ENCODE results near the gene EXD3. TPM values are rescaled to one million over a fixed set of nuclear protein-coding genes. Genes with fewer than 3 reads are reported as not detected.

The EXD3 gene
- total RNA-seq, 5 donors from 2014 or later (not counting 1 experiment from before 2014, with no cell fraction given), result 18.5 to 43.8 (median 38.0) TPM

GRCh38 chr9:137375321-137376058 is 47.5 kb downstream of the EXD3 start:
- ATAC-seq (replicated peaks in 1 of 4), result no peak
- Mint-ChIP-seq H3K36me3 (peaks cover 5% of the 10 kb centered on the region), H3K4me1 (no peaks in the 10 kb centered on the region), H3K27me3 (no peaks in the 10 kb centered on the region), H3K9me3 (no peaks in the 10 kb centered on the region), H3K27ac (no peak overlapping the region), H3K4me3 (no peak overlapping the region)
- Histone ChIP-seq H3K4me3 (ENCODE audit: control insufficient read depth in 1 of 2, extremely low read depth in 1 of 2, low read length in 1 of 2) (no peak overlapping the region), H3K4me1 (ENCODE audit: control insufficient read depth in 1 of 2, extremely low read depth in 1 of 2, insufficient read depth in 2 of 2, low read length in 2 of 2) (no peaks in the 10 kb centered on the region), H3K9me3 (no peaks in the 10 kb centered on the region), H3K27me3 (replicated peaks in 1 of 2; ENCODE audit: control insufficient read depth in 2 of 2, extremely low read depth in 1 of 2, insufficient read depth in 2 of 2, low read length in 1 of 2) (no peaks in the 10 kb centered on the region), H3K36me3 (ENCODE audit: control insufficient read depth in 2 of 2, extremely low read depth in 1 of 2, insufficient read depth in 1 of 2, low read length in 1 of 2) (no peaks in the 10 kb centered on the region), H3K27ac (ENCODE audit: low read length) (no peak overlapping the region)
- 100% methylated on average over 3 of the region's 11 CpGs for WGBS (ENCODE audit: insufficient coverage)
- POLR2A ChIA-PET, result no interaction called here
- DNase-seq, result no peak
- CTCF ChIA-PET, result no interaction called here

- H3K9me3 Mint-ChIP-seq, result no peaks in the 10 kb centered on the region
- ChIA-PET POLR2A (no interaction called here), CTCF (no interaction called here)
- Histone ChIP-seq H3K9me3 (no peaks in the 10 kb centered on the region), H3K4me3 (ENCODE audit: control insufficient read depth in 1 of 2, extremely low read depth in 1 of 2, low read length in 1 of 2) (no peak overlapping the region), H3K27ac (ENCODE audit: low read length) (no peak overlapping the region), H3K27me3 (replicated peaks in 1 of 2; ENCODE audit: control insufficient read depth in 2 of 2, extremely low read depth in 1 of 2, insufficient read depth in 2 of 2, low read length in 1 of 2) (no peaks in the 10 kb centered on the region), H3K36me3 (ENCODE audit: control insufficient read depth in 2 of 2, extremely low read depth in 1 of 2, insufficient read depth in 1 of 2, low read length in 1 of 2) (no peaks in the 10 kb centered on the region), H3K4me1 (ENCODE audit: control insufficient read depth in 1 of 2, extremely low read depth in 1 of 2, insufficient read depth in 2 of 2, low read length in 2 of 2) (no peaks in the 10 kb centered on the region)
- H3K4me1 Mint-ChIP-seq, result no peaks in the 10 kb centered on the region
- no peak overlapping the region for H3K27ac Mint-ChIP-seq
- H3K4me3 Mint-ChIP-seq, result no peak overlapping the region
- ATAC-seq (replicated peaks in 1 of 4), result no peak
- peaks cover 5% of the 10 kb centered on the region for H3K36me3 Mint-ChIP-seq
- H3K27me3 Mint-ChIP-seq, result no peaks in the 10 kb centered on the region
- DNase-seq, result no peak
- 96% methylated on average over 31 of the region's 37 CpGs for WGBS (ENCODE audit: insufficient coverage)
Measured at GRCh38 chr9:137374131-137374845, 48.7 kb downstream of the EXD3 start.

- ATAC-seq (replicated peaks in 1 of 4), result no peak
- Mint-ChIP-seq H3K4me3 (no peak overlapping the region), H3K27me3 (no peaks in the 10 kb centered on the region), H3K4me1 (no peaks in the 10 kb centered on the region), H3K36me3 (peaks cover 5% of the 10 kb centered on the region), H3K27ac (no peak overlapping the region), H3K9me3 (no peaks in the 10 kb centered on the region)
- no peaks in the 10 kb centered on the region for H3K9me3 ChIP-seq
- CTCF ChIA-PET, result no interaction called here
- no peak overlapping the region for H3K27ac ChIP-seq (ENCODE audit: low read length)
- H3K27me3 ChIP-seq (replicated peaks in 1 of 2; ENCODE audit: control insufficient read depth in 2 of 2, extremely low read depth in 1 of 2, insufficient read depth in 2 of 2, low read length in 1 of 2), result no peaks in the 10 kb centered on the region
- no peaks in the 10 kb centered on the region for H3K36me3 ChIP-seq (ENCODE audit: control insufficient read depth in 2 of 2, extremely low read depth in 1 of 2, insufficient read depth in 1 of 2, low read length in 1 of 2)
- H3K4me3 ChIP-seq (ENCODE audit: control insufficient read depth in 1 of 2, extremely low read depth in 1 of 2, low read length in 1 of 2), result no peak overlapping the region
- no peak for DNase-seq
- POLR2A ChIA-PET, result no interaction called here
- no peaks in the 10 kb centered on the region for H3K4me1 ChIP-seq (ENCODE audit: control insufficient read depth in 1 of 2, extremely low read depth in 1 of 2, insufficient read depth in 2 of 2, low read length in 2 of 2)
- WGBS (ENCODE audit: insufficient coverage), result 93% methylated on average over 16 of the region's 16 CpGs
Measured at GRCh38 chr9:137373611-137373980, 49.4 kb downstream of the EXD3 start.

- ATAC-seq (replicated peaks in 1 of 4) (no peak), DNase-seq (no peak)
- Mint-ChIP-seq H3K4me1 (no peaks in the 10 kb centered on the region), H3K27ac (no peak overlapping the region), H3K27me3 (no peaks in the 10 kb centered on the region), H3K36me3 (peaks cover 5% of the 10 kb centered on the region), H3K4me3 (no peak overlapping the region), H3K9me3 (no peaks in the 10 kb centered on the region)
- Histone ChIP-seq H3K4me1 (ENCODE audit: control insufficient read depth in 1 of 2, extremely low read depth in 1 of 2, insufficient read depth in 2 of 2, low read length in 2 of 2) (no peaks in the 10 kb centered on the region), H3K27ac (ENCODE audit: low read length) (no peak overlapping the region), H3K36me3 (ENCODE audit: control insufficient read depth in 2 of 2, extremely low read depth in 1 of 2, insufficient read depth in 1 of 2, low read length in 1 of 2) (no peaks in the 10 kb centered on the region), H3K9me3 (no peaks in the 10 kb centered on the region), H3K4me3 (ENCODE audit: control insufficient read depth in 1 of 2, extremely low read depth in 1 of 2, low read length in 1 of 2) (no peak overlapping the region), H3K27me3 (replicated peaks in 1 of 2; ENCODE audit: control insufficient read depth in 2 of 2, extremely low read depth in 1 of 2, insufficient read depth in 2 of 2, low read length in 1 of 2) (no peaks in the 10 kb centered on the region)
- POLR2A ChIA-PET, result no interaction called here
- CTCF ChIA-PET, result no interaction called here
- WGBS (ENCODE audit: insufficient coverage), result 90% methylated on average over 34 of the region's 37 CpGs
Measured at GRCh38 chr9:137372693-137373610, 50.0 kb downstream of the EXD3 start.

- Histone ChIP-seq H3K27ac (ENCODE audit: low read length) (no peak overlapping the region), H3K4me3 (ENCODE audit: control insufficient read depth in 1 of 2, extremely low read depth in 1 of 2, low read length in 1 of 2) (no peak overlapping the region), H3K36me3 (ENCODE audit: control insufficient read depth in 2 of 2, extremely low read depth in 1 of 2, insufficient read depth in 1 of 2, low read length in 1 of 2) (no peaks in the 10 kb centered on the region), H3K27me3 (replicated peaks in 1 of 2; ENCODE audit: control insufficient read depth in 2 of 2, extremely low read depth in 1 of 2, insufficient read depth in 2 of 2, low read length in 1 of 2) (no peaks in the 10 kb centered on the region), H3K9me3 (no peaks in the 10 kb centered on the region), H3K4me1 (ENCODE audit: control insufficient read depth in 1 of 2, extremely low read depth in 1 of 2, insufficient read depth in 2 of 2, low read length in 2 of 2) (no peaks in the 10 kb centered on the region)
- 96% methylated on average over 25 of the region's 25 CpGs for WGBS (ENCODE audit: insufficient coverage)
- ATAC-seq (replicated peaks in 1 of 4), result no peak
- CTCF ChIA-PET, result no interaction called here
- H3K4me1 Mint-ChIP-seq, result no peaks in the 10 kb centered on the region
- DNase-seq, result no peak
- peaks cover 5% of the 10 kb centered on the region for H3K36me3 Mint-ChIP-seq
- H3K27me3 Mint-ChIP-seq, result no peaks in the 10 kb centered on the region
- POLR2A ChIA-PET, result no interaction called here
- H3K4me3 Mint-ChIP-seq, result no peak overlapping the region
- H3K9me3 Mint-ChIP-seq, result no peaks in the 10 kb centered on the region
- no peak overlapping the region for H3K27ac Mint-ChIP-seq
Measured at GRCh38 chr9:137371946-137372651, 50.9 kb downstream of the EXD3 start.

- WGBS (ENCODE audit: insufficient coverage), result 94% methylated on average over 9 of the region's 16 CpGs
- H3K9me3 ChIP-seq, result no peaks in the 10 kb centered on the region
- Mint-ChIP-seq H3K27ac (no peak overlapping the region), H3K9me3 (no peaks in the 10 kb centered on the region), H3K36me3 (peaks cover 5% of the 10 kb centered on the region), H3K4me1 (no peaks in the 10 kb centered on the region), H3K27me3 (no peaks in the 10 kb centered on the region), H3K4me3 (no peak overlapping the region)
- H3K4me3 ChIP-seq (ENCODE audit: control insufficient read depth in 1 of 2, extremely low read depth in 1 of 2, low read length in 1 of 2), result no peak overlapping the region
- H3K27me3 ChIP-seq (replicated peaks in 1 of 2; ENCODE audit: control insufficient read depth in 2 of 2, extremely low read depth in 1 of 2, insufficient read depth in 2 of 2, low read length in 1 of 2), result no peaks in the 10 kb centered on the region
- CTCF ChIA-PET, result no interaction called here
- no peaks in the 10 kb centered on the region for H3K36me3 ChIP-seq (ENCODE audit: control insufficient read depth in 2 of 2, extremely low read depth in 1 of 2, insufficient read depth in 1 of 2, low read length in 1 of 2)
- no peaks in the 10 kb centered on the region for H3K4me1 ChIP-seq (ENCODE audit: control insufficient read depth in 1 of 2, extremely low read depth in 1 of 2, insufficient read depth in 2 of 2, low read length in 2 of 2)
- POLR2A ChIA-PET, result no interaction called here
- H3K27ac ChIP-seq (ENCODE audit: low read length), result no peak overlapping the region
- ATAC-seq (replicated peaks in 1 of 4), result no peak
- no peak for DNase-seq
Measured at GRCh38 chr9:137371521-137371941, 51.4 kb downstream of the EXD3 start.
